DMS153 treated with DMSO at 0.1 percent for 48 hours (cell line): ENCODE results near the gene AZIN2.
"Not testable (repeated sequence)": the region's sequence is repeated elsewhere in the genome, so short reads cannot be mapped to it uniquely, and the experiment has no call there.

ENCODE experiments used
- DNase-seq: peaks from one replicate; lab custom pipeline; 2025; ENCODE audit not compliant: unreplicated experiment; lab: John Stamatoyannopoulos, UW

AZIN2 gene

DNA sequence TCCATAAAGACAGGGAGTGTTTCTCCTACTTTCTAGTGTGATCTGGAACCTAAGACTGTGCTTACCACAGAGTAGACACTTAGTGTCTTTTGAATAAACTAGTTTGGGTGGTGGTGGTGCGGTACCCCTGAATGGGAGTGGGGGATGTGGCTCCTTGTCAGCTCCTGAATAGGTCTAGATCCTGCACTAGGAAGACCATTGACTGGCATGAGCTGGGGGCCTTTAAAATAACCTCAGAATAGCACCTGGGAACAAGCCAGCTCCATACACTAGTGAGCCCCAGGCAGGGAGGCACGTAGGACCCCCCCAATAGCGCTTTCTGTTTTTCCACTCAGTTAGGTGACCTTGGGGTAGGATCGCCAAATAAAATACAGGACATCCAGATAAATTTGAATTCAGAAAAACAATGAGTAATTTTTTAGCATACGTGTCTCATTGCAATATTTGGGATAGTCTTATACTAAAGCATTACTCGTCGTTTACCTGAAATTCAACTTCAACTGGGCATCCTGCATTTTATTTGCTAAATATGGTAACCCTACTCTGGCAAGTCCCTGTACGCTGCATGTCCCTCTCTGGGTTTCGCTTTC, 45.6 kb downstream of the AZIN2 start:
- DNase-seq, result no peak

DNA sequence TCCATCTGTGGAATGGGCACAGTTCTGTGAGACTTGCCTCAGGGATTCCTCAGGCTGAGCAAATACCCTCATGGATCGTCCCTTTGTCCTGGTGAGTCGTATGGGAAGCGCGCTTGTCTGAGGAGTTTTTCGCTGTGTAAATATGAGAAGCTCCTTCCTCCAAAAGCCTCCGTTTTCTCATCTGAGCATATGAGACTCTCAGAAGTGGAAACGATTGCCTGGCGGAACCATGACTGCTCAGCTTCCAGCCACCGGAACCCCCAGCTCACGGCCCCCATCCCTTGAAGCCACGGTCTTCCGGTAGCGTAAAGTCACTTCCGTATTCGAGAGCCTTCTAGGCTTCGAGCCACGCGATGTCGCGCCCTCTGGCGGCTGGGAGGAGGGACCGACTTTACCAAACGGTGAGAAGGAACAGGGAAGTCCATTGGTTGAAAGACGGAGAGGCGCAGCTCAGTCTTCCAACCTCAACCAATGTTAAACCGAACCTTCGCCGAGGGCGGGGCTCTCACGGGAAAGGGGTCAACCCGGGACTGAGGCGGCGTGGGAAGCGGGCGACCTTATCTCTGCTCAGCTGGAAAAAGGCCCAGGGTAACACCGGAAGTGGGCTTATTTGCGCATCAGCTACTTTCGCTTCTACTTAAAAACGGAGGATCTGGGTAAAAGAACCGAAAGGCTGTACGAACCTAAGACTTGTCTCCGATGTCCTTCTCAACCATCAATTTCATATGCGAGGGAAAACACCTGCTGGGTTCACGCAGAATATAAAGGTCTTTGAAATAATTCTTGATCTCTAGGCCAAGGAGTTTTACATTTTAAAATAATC, 46.3 kb downstream of the AZIN2 start:
- peak; percentile 100 for DNase-seq

DNA sequence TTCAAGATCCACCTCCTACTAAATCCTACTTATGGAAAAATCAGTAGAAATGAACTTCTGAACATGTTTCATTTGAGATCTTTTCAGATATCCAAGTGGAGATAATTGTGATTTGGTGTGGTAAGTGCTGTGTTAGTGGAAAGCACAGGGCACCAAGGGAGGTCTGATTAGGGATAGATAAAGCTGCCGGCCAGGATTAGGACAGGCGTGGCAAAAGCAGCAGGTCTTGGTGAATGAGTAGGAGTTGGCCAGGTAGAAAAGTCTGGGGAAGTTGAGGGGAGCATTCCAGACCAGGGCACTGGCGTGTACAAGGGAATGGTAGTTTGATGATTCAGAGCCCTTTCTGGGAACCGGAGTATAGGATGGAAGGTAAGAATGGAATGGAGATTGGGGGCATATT, 47.8 kb downstream of the AZIN2 start:
- no peak for DNase-seq

DNA sequence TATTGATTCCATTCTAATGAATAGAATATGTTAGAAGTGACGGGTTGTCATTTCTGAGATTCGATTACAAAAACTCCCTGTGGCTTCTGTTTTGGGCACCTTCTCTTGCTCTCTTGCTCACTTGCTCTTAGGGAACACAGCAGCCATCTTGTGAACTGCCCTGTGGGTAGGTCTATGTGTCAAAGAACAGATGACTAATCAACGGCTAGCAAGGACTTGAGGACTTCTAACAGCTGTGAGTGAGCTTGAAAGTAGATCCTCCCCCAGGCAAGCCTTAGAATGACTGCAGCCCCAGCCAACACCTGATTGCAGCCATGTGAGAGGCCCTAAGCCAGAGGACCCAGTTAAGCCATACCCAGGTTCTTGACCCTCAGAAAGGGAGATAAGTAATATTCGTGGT, 49.3 kb downstream of the AZIN2 start:
- DNase-seq, result no peak

DNA sequence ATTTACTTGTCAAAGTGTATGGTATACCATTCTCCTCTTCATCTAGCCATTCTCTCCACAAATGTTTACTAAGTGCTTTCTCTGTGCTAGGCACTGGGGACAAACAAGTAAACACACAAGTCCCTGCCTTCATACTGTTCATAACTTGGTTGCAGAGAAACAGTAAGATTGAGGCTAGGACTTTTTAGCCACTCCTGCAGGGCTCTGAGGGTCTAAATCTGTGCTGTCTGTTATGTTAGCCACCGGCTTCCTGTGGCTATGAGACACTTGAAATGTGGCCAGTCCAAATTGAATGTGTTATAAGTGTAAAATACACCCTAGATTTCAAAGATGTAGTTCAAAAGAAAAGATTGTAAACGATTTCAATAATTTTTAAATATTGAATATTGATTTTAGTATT, 50.2 kb downstream of the AZIN2 start:
- no peak for DNase-seq

DNA sequence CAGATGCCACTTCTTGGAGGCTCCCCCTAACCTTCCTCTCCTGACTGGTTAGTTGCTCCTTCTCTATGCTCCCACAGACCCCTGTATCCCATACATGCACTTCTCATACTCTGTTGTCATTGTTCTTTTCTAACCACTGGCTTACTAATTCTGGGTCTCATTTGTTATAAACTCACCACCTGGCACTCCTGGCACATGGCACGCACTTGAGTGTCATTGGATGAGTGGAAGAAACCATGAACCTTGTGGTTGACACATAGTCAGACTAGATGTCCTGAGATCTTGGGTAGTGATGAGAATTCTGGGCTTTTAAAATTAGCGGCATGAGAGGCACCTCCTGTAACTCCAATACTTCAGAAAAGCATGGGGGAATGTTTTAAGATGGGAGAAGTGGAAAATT, 51.6 kb downstream of the AZIN2 start:
- no peak for DNase-seq

DNA sequence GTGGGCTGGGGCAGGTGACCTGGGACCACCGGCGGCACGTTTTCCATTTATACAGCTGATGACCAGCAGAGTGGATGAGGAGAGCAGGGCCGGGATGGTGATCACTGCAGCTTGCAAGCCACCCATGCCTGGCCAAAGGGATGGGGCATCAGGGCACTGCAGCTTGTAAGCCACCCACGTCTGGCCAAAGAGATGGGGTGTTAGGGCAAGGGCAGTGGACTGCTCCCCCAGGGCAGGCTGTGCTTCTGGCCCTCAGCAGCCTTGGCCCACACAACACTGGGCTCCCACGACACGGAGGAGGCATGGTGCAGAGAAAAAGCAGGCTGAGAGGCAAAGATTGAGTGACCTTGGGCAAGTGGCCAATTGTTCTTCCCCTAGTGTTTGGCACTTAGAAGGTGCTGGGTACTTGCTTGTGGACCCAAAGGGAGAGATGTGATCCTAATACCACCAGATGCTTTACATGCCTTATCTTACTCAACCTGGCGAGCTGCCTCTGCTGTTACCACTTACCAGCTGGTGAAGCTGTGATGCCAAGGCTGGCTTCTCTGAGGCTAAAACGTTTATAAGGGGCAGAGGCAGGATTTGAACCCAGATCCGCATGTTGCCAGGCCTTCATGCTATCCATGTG, 52.6 kb downstream of the AZIN2 start:
- DNase-seq, result no peak

DNA sequence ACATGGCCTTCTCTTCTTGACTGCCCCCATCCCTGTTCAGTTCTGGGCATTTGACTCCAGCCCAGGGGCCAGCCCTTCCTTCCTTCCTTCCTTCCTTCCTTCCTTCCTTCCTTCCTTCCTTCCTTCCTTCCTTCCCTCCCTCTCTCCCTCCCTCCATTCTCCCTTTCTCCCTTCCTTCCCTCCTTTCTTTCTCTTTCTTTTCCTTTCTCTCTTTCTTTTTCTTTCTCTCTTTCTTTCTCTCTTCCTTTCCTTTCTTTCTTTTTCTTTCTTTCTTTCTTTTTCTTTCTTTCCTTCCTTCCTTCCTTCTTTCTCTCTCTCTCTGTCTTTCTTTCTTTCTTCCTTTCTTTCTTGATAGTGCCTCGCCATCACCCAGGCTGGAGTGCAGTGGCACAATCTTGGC, 55.1 kb downstream of the AZIN2 start:
- not testable (repeated sequence) for DNase-seq

DNA sequence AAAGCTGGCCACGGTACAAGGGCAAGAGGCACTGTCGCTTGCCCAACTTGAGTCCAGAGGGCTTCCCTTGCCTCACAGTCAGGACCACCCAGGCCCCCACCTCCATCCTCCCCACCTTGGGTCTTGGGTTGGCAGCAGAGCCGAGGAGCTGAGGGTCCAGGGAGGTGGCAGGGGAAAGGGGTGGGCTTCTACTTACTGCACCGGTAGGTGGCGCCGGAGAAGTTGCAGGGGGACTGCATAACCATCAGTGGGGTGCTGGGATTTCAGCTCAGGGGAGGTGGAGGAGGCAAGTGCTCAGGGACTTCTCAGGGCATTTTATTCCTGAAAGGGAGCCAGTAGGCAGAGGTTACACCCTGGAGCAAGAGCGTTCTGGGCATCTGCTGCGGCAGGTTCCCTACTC, 56.8 kb downstream of the AZIN2 start:
- no peak for DNase-seq

DNA sequence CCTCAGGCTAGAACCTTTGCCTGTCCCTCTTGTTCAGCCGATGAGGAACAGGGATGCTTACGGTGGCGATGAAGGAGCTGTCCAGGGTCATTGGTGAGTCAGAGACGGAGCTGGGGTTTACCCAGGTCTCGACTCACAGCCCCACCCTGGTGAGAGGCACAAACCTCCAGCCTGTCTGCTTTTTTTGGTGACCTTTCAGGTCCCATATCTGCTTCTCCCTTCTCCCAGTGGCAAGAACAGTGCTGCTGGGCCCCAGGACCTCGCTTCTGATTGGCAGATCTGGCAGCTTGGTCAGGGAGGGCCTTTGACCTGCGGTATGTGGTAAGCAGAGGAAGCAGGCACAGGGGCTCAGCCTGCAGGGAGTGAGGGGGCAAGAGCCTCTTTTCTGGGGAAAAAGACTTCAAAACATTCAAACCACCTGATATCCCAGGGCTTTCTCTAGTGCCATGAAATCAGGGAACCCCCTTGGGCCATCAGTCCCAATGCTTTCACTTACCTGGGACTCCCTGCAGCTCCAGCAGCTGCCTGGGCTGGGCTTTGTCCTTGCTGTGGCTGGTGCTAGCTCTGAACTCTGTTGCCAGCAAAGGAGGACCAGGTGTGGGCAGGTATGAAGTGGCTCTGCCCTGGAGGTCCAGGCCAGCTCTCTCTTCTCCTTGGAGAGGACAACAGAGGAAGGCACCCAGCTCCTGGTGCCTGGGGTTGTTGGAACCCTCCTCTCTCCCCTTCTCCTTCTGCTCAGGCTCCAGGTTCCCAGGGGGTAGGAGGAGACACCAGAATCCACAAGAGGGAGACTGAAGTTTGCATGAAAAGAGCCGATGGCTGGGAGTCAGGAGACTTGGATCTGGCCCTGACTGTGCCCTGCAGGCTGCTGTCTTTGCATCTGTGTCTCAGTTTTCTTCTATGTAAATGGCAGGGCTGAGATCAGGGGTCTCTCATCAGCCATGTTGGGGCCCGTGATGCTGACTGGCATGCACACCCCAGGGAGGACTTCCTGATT, 59.5 kb downstream of the AZIN2 start:
- no peak for DNase-seq

DNA sequence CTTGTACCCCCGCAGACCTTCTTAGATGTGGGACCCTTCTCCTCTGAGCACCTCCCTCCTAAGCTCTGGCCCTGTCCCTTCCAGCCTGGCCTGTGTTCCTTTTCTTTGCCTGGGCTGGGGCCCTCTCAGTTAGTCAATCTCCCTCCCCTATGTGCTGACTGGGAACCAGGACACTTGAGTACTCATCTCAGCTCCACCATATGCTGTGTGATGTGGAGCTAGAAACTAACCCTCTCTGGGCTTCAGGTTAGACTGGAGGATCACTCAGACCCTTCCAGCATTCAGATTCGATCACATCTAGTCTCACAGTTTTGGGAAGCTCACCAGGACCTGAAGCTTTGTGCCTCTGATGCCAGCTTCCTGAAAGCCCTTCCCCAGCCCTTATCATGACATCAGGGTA, 60.3 kb downstream of the AZIN2 start:
- DNase-seq, result no peak

DNA sequence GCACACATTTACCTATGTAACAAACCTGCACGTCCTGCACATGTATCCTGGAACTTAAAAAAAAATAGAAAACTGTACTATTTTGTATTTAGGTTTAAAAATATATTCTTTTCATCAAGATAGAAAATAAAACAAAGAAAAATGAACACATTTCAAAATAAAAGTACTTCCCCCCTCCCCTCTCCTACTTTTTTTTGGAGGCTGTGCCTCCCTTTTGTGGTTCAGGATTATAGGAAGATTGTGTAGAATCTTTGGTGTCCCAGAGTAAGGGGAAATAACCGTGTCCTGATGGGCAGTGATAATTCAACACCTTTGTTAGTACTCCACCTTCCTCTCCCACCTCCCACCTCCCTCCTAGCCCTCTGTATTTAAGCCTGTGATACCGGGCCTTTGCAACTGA, 60.8 kb downstream of the AZIN2 start:
- DNase-seq, result no peak

DNA sequence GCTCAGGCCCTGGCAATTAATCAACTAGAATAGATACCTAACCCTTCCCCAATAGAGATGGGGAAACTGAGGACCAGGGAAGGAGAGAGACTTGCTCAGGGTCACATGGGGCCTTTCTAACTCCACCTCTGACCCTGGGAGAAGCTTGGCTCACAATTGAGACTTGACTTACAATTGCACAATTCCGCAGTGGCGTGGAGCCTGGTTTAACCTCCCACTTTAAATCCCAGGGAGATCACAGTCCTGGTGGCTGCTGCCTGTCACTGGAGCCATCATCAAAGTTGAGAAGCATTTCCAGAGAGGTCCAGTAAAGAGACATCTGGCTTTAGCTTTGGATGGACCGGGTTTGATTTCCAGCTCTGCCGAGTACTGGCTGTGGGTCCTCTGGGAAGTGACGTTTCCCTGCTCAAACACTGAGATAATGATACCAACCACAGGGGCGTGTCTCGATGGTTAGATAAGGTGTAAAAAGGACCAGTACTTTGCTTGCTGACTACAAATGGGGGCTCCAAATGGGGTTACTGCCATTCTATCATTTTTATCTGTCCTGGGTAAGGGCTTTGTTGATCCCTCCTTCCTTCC, 61.6 kb downstream of the AZIN2 start:
- DNase-seq, result no peak

DNA sequence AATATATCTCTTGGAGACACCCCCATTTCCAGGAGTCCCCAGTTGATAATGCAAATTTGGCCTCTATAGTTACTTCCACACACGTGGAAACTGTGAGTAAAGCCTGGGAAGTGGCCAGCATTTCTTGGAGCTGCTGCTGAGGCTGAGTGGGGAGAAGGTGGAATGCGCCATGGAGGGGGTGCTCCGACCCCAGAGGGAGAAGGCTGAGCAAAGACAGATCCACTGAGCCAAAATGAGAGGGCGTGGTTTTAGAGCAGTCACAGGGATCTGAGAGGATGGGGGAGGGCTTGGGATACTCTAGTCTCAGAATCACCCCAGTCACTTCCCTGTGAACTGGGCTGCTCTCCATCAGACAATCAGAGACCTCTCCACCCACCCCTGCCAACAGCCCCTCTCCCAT, 62.2 kb downstream of the AZIN2 start:
- no peak for DNase-seq

DNA sequence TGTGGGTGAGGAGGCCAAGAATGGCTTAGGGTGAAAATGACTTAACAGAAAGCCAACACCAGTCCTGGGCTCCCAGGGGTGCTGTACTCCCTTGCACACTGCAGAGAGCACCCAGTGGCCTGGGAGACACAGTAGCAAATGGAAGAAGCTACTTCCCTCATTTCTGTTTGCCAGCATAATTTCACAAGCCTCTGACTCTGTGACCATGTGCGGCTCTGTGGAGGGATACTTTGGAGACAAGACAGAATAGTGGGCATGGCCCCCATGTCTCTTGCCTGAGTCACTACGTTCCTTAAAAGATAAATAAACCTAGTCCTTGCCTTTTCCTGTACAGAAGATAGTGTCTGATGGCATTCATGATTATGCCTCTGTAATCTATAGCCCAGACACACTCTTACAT, 62.7 kb downstream of the AZIN2 start:
- DNase-seq, result no peak

DNA sequence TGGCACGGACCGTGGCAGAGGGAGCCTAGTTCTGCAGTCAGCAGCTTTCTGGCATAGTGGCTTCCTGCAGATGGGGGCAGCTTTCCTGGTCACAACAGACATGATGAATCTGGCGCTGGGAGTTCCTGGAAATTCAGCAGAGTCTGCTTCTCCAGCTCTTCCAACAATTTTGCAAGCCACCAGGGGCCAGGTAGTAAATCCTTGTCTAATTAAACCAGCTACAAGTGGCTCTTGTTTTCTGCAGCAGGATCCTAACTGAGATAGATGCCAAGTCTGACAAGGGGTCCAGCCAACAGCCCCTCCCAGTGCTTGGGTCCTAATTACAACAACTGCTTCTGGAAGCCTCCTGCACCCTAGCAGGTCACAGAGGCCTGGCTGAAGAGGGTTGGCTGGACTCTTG, 65.0 kb downstream of the AZIN2 start:
- DNase-seq, result no peak

DNA sequence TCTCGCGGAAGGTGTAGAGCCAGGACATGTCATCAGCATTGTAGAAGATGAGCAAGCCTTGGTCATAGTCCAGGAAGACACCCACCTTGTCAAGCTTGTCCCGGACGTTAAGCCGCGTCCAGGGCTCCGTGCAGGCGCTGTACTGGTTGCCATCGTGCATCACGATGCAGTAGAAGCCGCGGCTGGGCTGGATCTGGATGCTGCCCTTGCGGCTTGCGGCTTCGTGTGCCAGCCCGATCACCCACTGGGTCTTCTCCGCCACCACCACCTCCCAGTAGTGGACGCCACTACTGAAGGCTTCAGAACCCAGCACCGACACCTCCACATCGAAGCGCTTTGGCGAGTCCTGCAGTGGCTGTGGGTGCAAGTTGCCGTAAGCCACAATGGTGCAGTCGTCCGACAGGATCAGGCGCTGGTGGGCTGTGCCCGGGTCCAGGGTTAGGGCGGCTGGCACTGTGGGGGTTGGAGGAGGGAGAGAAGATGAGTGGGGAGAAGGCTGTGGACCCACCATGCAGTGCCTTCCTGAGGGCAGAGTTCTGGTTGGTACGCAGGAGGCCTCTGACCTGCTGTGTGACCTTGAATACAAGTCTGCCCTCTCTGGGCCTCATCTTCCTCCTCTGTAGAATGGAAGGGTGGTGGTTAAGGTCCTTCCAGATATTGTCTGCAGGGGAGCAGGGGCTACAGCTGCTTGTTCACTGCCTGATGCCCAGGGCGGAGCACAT, 66.5 kb downstream of the AZIN2 start:
- no peak for DNase-seq

DNA sequence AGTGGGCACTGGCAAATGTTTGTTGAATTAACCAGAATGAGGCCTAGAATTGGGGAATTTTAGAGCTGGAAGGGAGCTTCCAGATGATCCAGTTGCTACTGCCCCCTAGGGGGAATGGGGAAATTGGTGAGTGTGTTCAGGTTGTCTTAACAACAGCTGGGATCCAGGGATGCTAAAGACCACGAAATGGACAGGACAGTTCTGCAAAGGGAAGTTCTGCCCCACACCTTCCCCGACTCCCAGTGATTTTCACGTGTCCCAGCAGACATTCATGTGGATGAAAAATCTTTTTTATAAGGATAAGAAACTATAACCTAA, 67.0 kb downstream of the AZIN2 start:
- no peak for DNase-seq

DNA sequence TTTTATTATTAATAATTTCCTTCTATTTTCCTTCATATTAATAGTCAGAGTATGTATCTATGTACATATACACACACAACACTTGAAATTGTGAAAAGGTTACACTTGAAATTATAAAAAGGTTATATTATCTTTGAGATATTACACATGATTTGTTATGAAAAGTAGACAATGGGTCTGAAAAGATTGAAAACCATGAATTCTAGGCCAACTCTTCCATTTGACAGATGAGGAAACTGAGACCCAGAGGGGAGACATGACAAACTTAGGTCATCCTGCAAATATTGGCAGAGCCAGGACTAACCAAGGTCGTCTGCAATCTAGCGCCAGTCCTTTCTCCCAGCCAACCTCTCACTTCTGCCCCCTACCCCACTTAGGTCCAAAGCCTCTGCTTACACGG, 67.7 kb downstream of the AZIN2 start:
- no peak for DNase-seq

DNA sequence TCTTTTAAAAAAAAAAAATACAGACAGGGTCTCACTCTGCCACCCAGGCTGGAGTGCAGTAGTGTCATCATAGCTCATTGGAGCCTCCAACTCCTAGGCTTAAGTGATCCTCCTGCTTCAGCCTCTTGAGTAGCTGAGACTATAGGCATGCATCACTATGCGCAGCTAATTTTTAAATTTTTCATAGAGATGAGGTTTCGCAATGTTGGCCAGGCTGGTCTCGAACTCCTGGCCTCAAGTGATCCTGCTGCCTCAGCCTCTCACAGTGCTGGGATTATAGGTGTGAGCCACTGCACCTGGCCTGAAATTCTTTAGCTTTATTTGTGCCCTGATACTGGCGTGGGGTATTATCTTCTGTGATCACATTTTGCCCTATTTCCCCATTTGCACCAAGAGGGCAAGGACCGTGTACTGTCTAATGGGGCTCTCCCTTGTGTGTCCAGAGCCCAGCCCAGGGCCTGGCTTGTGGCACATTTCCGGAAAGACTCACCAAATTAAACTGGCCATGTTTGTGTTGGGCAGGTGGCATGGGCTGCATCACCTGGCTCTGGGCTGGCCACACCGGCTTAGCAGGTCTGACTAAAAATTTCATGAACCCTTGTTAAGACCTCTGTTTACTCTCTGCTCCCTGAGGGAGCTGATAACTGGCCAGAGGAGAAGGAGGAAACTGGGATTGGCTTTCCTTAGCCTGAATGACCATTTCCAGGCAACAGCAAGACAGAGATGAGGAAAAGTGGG, 68.7 kb downstream of the AZIN2 start:
- DNase-seq, result no peak
